SU-DHL-6 (cell line): ENCODE measurements around the gene PAPOLB.

ENCODE experiments used
- H2AFZ ChIP-seq: fragments of 200-600 bp; sonication (generic); 2 replicates; pipeline ENCODE4 v1.6.1; 2014; ENCODE audit warnings: low read depth, mild to moderate bottlenecking, moderate library complexity, mixed read lengths, antibody characterized with exemption, low read length; ENCODE audit not compliant: severe bottlenecking
- H3F3A ChIP-seq: fragments of 200-600 bp; shearing (Covaris generic); 2 replicates; pipeline ENCODE4 v1.6.0; 2016; ENCODE audit warnings: antibody characterized with exemption, mild to moderate bottlenecking; ENCODE audit not compliant: insufficient read depth
- H3K27ac ChIP-seq: fragments of 200-600 bp; sonication (generic); 2 replicates; pipeline ENCODE4 v1.5.1; 2016; ENCODE audit warnings: low read depth, mild to moderate bottlenecking, low read length, moderate library complexity, mixed read lengths
- H3K27me3 ChIP-seq: fragments of 200-600 bp; sonication (generic), shearing (Covaris generic); 2 replicates; pipeline ENCODE4 v1.6.0; 2014; ENCODE audit warnings: mild to moderate bottlenecking, low read length
- H3K36me3 ChIP-seq: fragments of 200-600 bp; sonication (generic); 2 replicates; pipeline ENCODE4 v1.6.1; 2014; ENCODE audit warnings: mild to moderate bottlenecking, low read length, mixed read lengths
- H3K4me2 ChIP-seq: fragments of 300-600, 200-600 bp; shearing (Covaris generic), sonication (generic); 2 replicates; pipeline ENCODE4 v1.6.0; 2014; ENCODE audit warnings: low read length, low read depth, mild to moderate bottlenecking; ENCODE audit not compliant: poor library complexity, severe bottlenecking
- H3K4me3 ChIP-seq: fragments of 200-600 bp; sonication (generic); 2 replicates; pipeline ENCODE4 v1.5.1; 2014; ENCODE audit warnings: antibody characterized with exemption, low read length, mild to moderate bottlenecking, mixed read lengths; ENCODE audit not compliant: insufficient read depth, poor library complexity, severe bottlenecking
- H3K79me2 ChIP-seq: fragments of 200-600 bp; sonication (generic); 2 replicates; pipeline ENCODE4 v1.6.1; 2014; ENCODE audit warnings: mild to moderate bottlenecking, low read length, moderate library complexity; ENCODE audit not compliant: insufficient read depth
- H3K9ac ChIP-seq: fragments of 200-600 bp; sonication (generic); 2 replicates; pipeline ENCODE4 v1.7.0; 2014; ENCODE audit warnings: mild to moderate bottlenecking, low read length
- H3K9me2 ChIP-seq: fragments of 200-600 bp; sonication (generic); replicated peaks from 2 replicates; pipeline ENCODE4 v1.6.1; 2014; ENCODE audit warnings: low read length; ENCODE audit not compliant: insufficient read depth
- H3K9me3 ChIP-seq: fragments of 200-600 bp; sonication (generic); 2 replicates; pipeline ENCODE4 v1.6.1; 2014; ENCODE audit warnings: low read length, mixed read lengths; ENCODE audit not compliant: insufficient read depth
- H4K20me1 ChIP-seq: fragments of 200-600 bp; sonication (generic); 2 replicates; pipeline ENCODE4 v1.6.1; 2014; ENCODE audit warnings: low read depth, mild to moderate bottlenecking, antibody characterized with exemption, low read length, moderate library complexity, mixed read lengths
- EZH2phosphoT487 ChIP-seq: fragments of 200-600 bp; sonication (generic), shearing (Covaris generic); conservative IDR thresholded peaks from 2 replicates; pipeline ENCODE4 v1.6.1; 2018; ENCODE audit warnings: mild to moderate bottlenecking, antibody characterized with exemption, low read length, moderate library complexity, mixed read lengths
- TF ChIP-seq, protein P1 (sequence below): fragments of 200-600 bp; sonication (generic); IDR thresholded peaks from one replicate; pipeline ENCODE4 v1.5.1; 2017; ENCODE audit warnings: antibody characterized with exemption, mild to moderate bottlenecking, low read length, moderate library complexity; ENCODE audit not compliant: insufficient read depth, poor library complexity, severe bottlenecking

The PAPOLB gene

GRCh38 chr7:4830176-4830575, 31.7 kb downstream of the PAPOLB start:
- Histone ChIP-seq H3K4me3 (no peak overlapping the region), H3K9ac (no peak overlapping the region), H2AFZ (no peak overlapping the region), H3K27me3 (no peaks in the 10 kb centered on the region), H3K9me3 (no peaks in the 10 kb centered on the region), H3K4me2 (no peak overlapping the region), H3K27ac (no peak overlapping the region), H3K9me2 (no peaks in the 10 kb centered on the region), H3K36me3 (no peaks in the 10 kb centered on the region), H3K79me2 (no peaks in the 10 kb centered on the region), H4K20me1 (no peaks in the 10 kb centered on the region), H3F3A (no peaks in the 10 kb centered on the region)
- TF ChIP-seq EZH2phosphoT487: no peak
- TF ChIP-seq, protein P1, sequence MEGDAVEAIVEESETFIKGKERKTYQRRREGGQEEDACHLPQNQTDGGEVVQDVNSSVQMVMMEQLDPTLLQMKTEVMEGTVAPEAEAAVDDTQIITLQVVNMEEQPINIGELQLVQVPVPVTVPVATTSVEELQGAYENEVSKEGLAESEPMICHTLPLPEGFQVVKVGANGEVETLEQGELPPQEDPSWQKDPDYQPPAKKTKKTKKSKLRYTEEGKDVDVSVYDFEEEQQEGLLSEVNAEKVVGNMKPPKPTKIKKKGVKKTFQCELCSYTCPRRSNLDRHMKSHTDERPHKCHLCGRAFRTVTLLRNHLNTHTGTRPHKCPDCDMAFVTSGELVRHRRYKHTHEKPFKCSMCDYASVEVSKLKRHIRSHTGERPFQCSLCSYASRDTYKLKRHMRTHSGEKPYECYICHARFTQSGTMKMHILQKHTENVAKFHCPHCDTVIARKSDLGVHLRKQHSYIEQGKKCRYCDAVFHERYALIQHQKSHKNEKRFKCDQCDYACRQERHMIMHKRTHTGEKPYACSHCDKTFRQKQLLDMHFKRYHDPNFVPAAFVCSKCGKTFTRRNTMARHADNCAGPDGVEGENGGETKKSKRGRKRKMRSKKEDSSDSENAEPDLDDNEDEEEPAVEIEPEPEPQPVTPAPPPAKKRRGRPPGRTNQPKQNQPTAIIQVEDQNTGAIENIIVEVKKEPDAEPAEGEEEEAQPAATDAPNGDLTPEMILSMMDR: peak; percentile 94

DNA sequence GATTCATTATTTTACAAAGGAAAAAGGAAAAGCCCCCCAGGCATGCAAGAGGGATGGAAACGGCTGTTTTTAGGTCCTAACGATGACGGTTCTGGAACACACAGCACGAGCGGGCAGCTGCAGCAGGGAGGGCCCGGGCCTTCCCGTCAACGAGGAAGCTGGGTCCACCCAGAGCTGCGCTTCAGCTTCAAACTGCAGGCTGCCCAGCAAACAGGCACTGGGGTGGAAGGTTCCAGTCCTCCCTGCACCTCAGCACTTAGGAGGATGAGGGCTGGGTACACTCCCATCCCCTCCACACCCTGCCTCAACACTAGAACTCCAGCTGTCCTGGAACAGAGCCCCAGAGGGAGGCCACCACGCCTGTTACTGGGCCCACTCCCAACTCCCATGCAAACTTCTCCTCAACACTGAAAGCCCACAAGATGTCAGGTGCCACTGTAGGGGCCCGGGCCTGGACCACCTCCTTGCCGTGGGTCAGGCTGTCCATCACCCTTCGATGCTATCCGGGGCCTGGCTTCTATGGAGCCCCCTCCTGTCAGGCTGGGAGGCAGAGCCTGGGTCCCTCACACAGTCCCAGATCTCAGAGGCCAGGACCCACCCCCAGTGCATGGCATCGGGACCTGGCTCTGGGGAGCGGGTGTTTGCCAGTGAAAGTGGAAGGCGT, 33.0 kb downstream of the PAPOLB start:
- Histone ChIP-seq H3K9me3 (no peaks in the 10 kb centered on the region), H2AFZ (no peak overlapping the region), H3K9ac (no peak overlapping the region), H3K4me2 (no peak overlapping the region), H3K36me3 (no peaks in the 10 kb centered on the region), H3F3A (no peaks in the 10 kb centered on the region), H3K4me3 (no peak overlapping the region), H3K27ac (no peak overlapping the region), H3K27me3 (no peaks in the 10 kb centered on the region), H3K9me2 (no peaks in the 10 kb centered on the region), H4K20me1 (no peaks in the 10 kb centered on the region), H3K79me2 (no peaks in the 10 kb centered on the region)
- TF ChIP-seq, protein P1: no peak
- TF ChIP-seq EZH2phosphoT487: no peak

DNA sequence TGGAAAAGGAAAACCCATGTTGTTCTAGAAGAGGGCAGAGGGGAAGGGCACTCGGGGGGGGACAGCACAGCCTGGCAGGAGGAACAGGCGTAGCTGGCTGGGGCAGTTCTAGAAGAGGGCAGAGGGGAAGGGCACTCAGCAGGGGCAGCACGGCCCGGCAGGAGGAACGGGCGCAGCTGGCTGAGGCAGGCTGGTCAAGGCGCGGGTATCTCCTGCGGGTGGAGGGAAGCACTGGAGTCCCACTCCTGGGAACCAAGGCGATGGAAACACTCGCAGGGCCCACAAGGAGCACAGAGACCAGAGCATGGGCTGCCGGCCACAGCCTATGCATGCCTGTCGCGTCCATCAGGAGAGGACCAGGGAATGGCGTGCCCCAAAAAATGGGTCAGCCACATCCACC, 36.7 kb downstream of the PAPOLB start:
- no peaks in the 10 kb centered on the region for H4K20me1 ChIP-seq
- H3K27ac ChIP-seq: no peak overlapping the region
- no peaks in the 10 kb centered on the region for H3K79me2 ChIP-seq
- no peaks in the 10 kb centered on the region for H3K27me3 ChIP-seq
- no peaks in the 10 kb centered on the region for H3K9me3 ChIP-seq
- H3K36me3 ChIP-seq: no peaks in the 10 kb centered on the region
- no peaks in the 10 kb centered on the region for H3K9me2 ChIP-seq
- no peaks in the 10 kb centered on the region for H3F3A ChIP-seq
- H3K9ac ChIP-seq: no peak overlapping the region
- no peak overlapping the region for H3K4me3 ChIP-seq
- H3K4me2 ChIP-seq: no peak overlapping the region
- TF ChIP-seq EZH2phosphoT487: no peak
- TF ChIP-seq, protein P1: no peak
- no peak overlapping the region for H2AFZ ChIP-seq
